A549 (cell line): ENCODE results near the gene APEX1.

Source experiments
- CTCF ChIP-seq: fragments of >200 bp; sonication (Bioruptor Twin); formaldehyde crosslinking; IDR thresholded peaks from 3 replicates; pipeline ENCODE4 v1.5.1; 2016
- FOSL2 ChIP-seq, 2 experiments: fragments of 450-650 bp in 1 of 2; fragments of >200 bp in 1 of 2; sonication (Bioruptor Twin) in 1 of 2; formaldehyde crosslinking; IDR thresholded peaks; 2 replicates each; pipeline versions ENCODE4 v1.5.0 to v1.6.1; 2016 to 2020; ENCODE audit warnings: mild to moderate bottlenecking in 1 of 2, moderate library complexity in 1 of 2
- RAD21 ChIP-seq, 2 experiments: fragments of >200 bp in 1 of 2; sonication (Bioruptor Twin) in 1 of 2; formaldehyde crosslinking in 1 of 2; IDR thresholded peaks in 1 of 2; conservative IDR thresholded peaks in 1 of 2; 2 replicates in 1 of 2; 3 replicates in 1 of 2; pipeline ENCODE4 v1.6.1; 2012 to 2018; ENCODE audit warnings: inconsistent platforms in 1 of 2
- RCOR1 ChIP-seq: fragments of 150-350 bp; IDR thresholded peaks from 2 replicates; pipeline ENCODE4 v1.6.1; 2014; ENCODE audit warnings: antibody characterized with exemption, low read length, low read depth
- RFX5 ChIP-seq: fragments of 450-650 bp; IDR thresholded peaks from 2 replicates; pipeline ENCODE4 v1.7.1; 2014; ENCODE audit warnings: antibody characterized with exemption, mild to moderate bottlenecking, moderate library complexity
- TF ChIP-seq, protein P1 (sequence below): fragments of 150-350 bp; IDR thresholded peaks from 2 replicates; pipeline ENCODE4 v1.6.1; 2014; ENCODE audit warnings: low read depth, mild to moderate bottlenecking, low read length

- no peak for TF ChIP-seq CTCF
- TF ChIP-seq RCOR1, result no peak
- no peak for TF ChIP-seq RAD21 (conservative IDR thresholded peaks at IDR 0.05 in 1 of 2, IDR thresholded peaks at IDR 0.05 in 1 of 2)
- TF ChIP-seq, protein P1, sequence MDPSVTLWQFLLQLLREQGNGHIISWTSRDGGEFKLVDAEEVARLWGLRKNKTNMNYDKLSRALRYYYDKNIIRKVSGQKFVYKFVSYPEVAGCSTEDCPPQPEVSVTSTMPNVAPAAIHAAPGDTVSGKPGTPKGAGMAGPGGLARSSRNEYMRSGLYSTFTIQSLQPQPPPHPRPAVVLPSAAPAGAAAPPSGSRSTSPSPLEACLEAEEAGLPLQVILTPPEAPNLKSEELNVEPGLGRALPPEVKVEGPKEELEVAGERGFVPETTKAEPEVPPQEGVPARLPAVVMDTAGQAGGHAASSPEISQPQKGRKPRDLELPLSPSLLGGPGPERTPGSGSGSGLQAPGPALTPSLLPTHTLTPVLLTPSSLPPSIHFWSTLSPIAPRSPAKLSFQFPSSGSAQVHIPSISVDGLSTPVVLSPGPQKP, result no peak
- no peak for TF ChIP-seq RFX5
- TF ChIP-seq FOSL2 (IDR thresholded peaks at IDR 0.05), result no peak
- TF ChIP-seq FOSL2 (CRISPR knock-in tag; IDR thresholded peaks at IDR 0.05), result no peak
Measured at GRCh38 chr14:20477211-20477876, 22.3 kb downstream of the APEX1 start.
